ENCODE data around the gene B4GALT7. TPM values are rescaled to one million over a fixed set of nuclear protein-coding genes. Genes with fewer than 3 reads are reported as not detected.

B4GALT7 gene
- polyA plus RNA-seq, 1 of the 3 experiments (the other 2 are of a cell fraction), result 37.5 TPM

DNA sequence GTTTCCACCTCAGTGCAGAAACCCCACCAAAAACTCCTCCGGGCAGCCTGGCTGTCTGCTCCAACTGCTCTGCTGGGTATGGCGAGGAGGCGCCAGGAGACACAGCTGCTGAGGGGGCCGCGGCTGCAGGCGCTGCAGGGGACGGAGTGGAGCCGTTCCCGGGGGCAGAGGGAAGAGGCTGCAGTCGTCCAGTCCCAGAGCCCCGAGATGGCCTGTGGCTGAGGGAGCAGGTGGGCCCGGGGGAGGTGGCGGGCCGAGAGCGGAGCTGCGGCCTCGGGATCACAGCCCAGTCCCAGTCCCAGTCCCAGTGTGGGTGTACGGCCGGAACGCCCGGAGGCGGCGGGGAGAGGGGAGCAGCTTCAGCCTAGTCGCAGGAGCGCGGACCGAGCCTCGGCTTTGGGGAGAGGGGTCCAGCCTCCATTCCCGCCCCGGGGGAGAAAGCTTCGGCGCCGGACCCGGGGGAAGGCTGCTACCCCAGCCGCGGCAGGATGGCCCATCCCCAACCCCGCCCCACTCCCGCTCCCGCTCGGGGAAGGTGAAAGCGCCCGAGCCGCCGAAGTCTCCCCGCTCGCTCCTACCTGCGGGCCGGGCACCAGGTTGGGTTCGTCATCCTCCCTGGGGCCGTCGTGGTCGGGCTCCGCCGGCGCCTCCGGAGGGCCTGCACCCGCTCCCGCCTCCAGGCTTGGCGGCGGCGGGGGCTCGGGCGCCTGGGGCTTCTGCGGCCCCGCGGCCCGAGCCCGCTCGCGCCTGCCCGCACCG, 46.1 kb upstream of the B4GALT7 start:
- Histone ChIP-seq H3K79me2 (ENCODE audit: insufficient read depth) (peaks cover 53% of the 10 kb centered on the region), H4K20me1 (ENCODE audit: insufficient read depth) (peaks cover 44% of the 10 kb centered on the region), H3K4me2 (peak overlapping the region; percentile 99), H3K9me2 (no peaks in the 10 kb centered on the region), H3K9ac (peak overlapping the region; percentile 78), H3K4me1 (ENCODE audit: control insufficient read depth in 1 of 2, insufficient read depth in 2 of 2, low read depth in 1 of 2, low read length in 1 of 2) (peaks cover 0 to 16% of the 10 kb centered on the region in 2 experiments; a peak in 2 of 4 replicates), H3K9me3 (no peaks in the 10 kb centered on the region), H3K27me3 (ENCODE audit: insufficient read depth) (no peaks in the 10 kb centered on the region), H3K36me3 (replicated peaks in 1 of 2; ENCODE audit: control insufficient read depth in 1 of 2, insufficient read depth in 2 of 2, low read length in 1 of 2) (peaks cover 12 to 19% of the 10 kb centered on the region in 2 experiments), H3K27ac (ENCODE audit: low read depth in 2 of 2, low read length in 1 of 2) (peak overlapping the region; percentile 29 to 77; a peak in 3 of 4 replicates), H3F3A (replicated peaks; ENCODE audit: insufficient read depth) (no peaks in the 10 kb centered on the region), H3K4me3 (ENCODE audit: low read depth in 2 of 2, low read length in 1 of 2) (peak overlapping the region; percentile 93 to 94), H2AFZ (ENCODE audit: low read depth) (no peak overlapping the region)
- ChIA-PET CTCF (interaction anchor here (0.8 to 1.4 kb wide), 2 partner anchors 38 to 236 kb away, joined by 3 read pairs; no protein-coding TSS in a partner anchor), POLR2A (interaction anchor here (0.7 kb wide), 1 partner anchor 187 kb away, joined by 4 read pairs; no protein-coding TSS in a partner anchor)
- 0% methylated on average over 6 of the region's 72 CpGs for WGBS (ENCODE audit: low lambda C conversion rate)
- TF ChIP-seq, protein P1, sequence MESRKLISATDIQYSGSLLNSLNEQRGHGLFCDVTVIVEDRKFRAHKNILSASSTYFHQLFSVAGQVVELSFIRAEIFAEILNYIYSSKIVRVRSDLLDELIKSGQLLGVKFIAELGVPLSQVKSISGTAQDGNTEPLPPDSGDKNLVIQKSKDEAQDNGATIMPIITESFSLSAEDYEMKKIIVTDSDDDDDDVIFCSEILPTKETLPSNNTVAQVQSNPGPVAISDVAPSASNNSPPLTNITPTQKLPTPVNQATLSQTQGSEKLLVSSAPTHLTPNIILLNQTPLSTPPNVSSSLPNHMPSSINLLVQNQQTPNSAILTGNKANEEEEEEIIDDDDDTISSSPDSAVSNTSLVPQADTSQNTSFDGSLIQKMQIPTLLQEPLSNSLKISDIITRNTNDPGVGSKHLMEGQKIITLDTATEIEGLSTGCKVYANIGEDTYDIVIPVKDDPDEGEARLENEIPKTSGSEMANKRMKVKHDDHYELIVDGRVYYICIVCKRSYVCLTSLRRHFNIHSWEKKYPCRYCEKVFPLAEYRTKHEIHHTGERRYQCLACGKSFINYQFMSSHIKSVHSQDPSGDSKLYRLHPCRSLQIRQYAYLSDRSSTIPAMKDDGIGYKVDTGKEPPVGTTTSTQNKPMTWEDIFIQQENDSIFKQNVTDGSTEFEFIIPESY (IDR thresholded peaks at IDR 0.05; ENCODE audit: borderline replicate concordance, low read depth), result no peak
- TF ChIP-seq EP300 (IDR thresholded peaks at IDR 0.05; ENCODE audit: borderline replicate concordance in 1 of 2, low read depth in 1 of 2, low read length in 1 of 2) (no peak), RXRA (IDR thresholded peaks at IDR 0.05; ENCODE audit: borderline replicate concordance, low read depth) (no peak), TAF1 (IDR thresholded peaks at IDR 0.05; ENCODE audit: borderline replicate concordance, low read depth, low read length) (no peak), RAD21 (IDR thresholded peaks at IDR 0.05; ENCODE audit: low read length) (no peak), FOXJ3 (CRISPR knock-in tag; IDR thresholded peaks at IDR 0.05) (no peak), NFIC (IDR thresholded peaks at IDR 0.05; ENCODE audit: borderline replicate concordance) (no peak), RFX5 (IDR thresholded peaks at IDR 0.05; ENCODE audit: low read length) (no peak), MEF2A (IDR thresholded peaks at IDR 0.05; ENCODE audit: borderline replicate concordance, low read depth) (no peak), CHD2 (IDR thresholded peaks at IDR 0.05; ENCODE audit: low read length, partially characterized antibody) (no peak), ELF1 (IDR thresholded peaks at IDR 0.05) (no peak), RCOR1 (IDR thresholded peaks at IDR 0.05; ENCODE audit: low read length) (no peak), EZH2phosphoT487 (IDR thresholded peaks at IDR 0.05; ENCODE audit: borderline replicate concordance, low read depth) (no peak), NRF1 (IDR thresholded peaks at IDR 0.05; ENCODE audit: low read depth, low read length) (no peak), MXI1 (IDR thresholded peaks at IDR 0.05; ENCODE audit: low read depth, low read length) (no peak), FOXM1 (IDR thresholded peaks at IDR 0.05; ENCODE audit: low read depth) (no peak)
- TF ChIP-seq, protein P2, sequence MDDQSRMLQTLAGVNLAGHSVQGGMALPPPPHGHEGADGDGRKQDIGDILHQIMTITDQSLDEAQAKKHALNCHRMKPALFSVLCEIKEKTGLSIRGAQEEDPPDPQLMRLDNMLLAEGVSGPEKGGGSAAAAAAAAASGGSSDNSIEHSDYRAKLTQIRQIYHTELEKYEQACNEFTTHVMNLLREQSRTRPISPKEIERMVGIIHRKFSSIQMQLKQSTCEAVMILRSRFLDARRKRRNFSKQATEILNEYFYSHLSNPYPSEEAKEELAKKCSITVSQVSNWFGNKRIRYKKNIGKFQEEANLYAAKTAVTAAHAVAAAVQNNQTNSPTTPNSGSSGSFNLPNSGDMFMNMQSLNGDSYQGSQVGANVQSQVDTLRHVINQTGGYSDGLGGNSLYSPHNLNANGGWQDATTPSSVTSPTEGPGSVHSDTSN (IDR thresholded peaks at IDR 0.05), result no peak
- TF ChIP-seq, protein P3, sequence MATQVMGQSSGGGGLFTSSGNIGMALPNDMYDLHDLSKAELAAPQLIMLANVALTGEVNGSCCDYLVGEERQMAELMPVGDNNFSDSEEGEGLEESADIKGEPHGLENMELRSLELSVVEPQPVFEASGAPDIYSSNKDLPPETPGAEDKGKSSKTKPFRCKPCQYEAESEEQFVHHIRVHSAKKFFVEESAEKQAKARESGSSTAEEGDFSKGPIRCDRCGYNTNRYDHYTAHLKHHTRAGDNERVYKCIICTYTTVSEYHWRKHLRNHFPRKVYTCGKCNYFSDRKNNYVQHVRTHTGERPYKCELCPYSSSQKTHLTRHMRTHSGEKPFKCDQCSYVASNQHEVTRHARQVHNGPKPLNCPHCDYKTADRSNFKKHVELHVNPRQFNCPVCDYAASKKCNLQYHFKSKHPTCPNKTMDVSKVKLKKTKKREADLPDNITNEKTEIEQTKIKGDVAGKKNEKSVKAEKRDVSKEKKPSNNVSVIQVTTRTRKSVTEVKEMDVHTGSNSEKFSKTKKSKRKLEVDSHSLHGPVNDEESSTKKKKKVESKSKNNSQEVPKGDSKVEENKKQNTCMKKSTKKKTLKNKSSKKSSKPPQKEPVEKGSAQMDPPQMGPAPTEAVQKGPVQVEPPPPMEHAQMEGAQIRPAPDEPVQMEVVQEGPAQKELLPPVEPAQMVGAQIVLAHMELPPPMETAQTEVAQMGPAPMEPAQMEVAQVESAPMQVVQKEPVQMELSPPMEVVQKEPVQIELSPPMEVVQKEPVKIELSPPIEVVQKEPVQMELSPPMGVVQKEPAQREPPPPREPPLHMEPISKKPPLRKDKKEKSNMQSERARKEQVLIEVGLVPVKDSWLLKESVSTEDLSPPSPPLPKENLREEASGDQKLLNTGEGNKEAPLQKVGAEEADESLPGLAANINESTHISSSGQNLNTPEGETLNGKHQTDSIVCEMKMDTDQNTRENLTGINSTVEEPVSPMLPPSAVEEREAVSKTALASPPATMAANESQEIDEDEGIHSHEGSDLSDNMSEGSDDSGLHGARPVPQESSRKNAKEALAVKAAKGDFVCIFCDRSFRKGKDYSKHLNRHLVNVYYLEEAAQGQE (IDR thresholded peaks at IDR 0.05; ENCODE audit: low read depth, low read length), result no peak
- TF ChIP-seq, protein P4, sequence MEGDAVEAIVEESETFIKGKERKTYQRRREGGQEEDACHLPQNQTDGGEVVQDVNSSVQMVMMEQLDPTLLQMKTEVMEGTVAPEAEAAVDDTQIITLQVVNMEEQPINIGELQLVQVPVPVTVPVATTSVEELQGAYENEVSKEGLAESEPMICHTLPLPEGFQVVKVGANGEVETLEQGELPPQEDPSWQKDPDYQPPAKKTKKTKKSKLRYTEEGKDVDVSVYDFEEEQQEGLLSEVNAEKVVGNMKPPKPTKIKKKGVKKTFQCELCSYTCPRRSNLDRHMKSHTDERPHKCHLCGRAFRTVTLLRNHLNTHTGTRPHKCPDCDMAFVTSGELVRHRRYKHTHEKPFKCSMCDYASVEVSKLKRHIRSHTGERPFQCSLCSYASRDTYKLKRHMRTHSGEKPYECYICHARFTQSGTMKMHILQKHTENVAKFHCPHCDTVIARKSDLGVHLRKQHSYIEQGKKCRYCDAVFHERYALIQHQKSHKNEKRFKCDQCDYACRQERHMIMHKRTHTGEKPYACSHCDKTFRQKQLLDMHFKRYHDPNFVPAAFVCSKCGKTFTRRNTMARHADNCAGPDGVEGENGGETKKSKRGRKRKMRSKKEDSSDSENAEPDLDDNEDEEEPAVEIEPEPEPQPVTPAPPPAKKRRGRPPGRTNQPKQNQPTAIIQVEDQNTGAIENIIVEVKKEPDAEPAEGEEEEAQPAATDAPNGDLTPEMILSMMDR (IDR thresholded peaks at IDR 0.05), result no peak
- TF ChIP-seq, protein P5, sequence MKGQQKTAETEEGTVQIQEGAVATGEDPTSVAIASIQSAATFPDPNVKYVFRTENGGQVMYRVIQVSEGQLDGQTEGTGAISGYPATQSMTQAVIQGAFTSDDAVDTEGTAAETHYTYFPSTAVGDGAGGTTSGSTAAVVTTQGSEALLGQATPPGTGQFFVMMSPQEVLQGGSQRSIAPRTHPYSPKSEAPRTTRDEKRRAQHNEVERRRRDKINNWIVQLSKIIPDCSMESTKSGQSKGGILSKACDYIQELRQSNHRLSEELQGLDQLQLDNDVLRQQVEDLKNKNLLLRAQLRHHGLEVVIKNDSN (IDR thresholded peaks at IDR 0.05; ENCODE audit: borderline replicate concordance, low read depth), result no peak
- DNase-seq, result peak; percentile 83
